ENCODE data around the gene RGS11. TPM values are rescaled to one million over a fixed set of nuclear protein-coding genes. Genes with fewer than 3 reads are reported as not detected.
A peak's percentile ranks its signal among the peaks of the same experiment; 100 is the strongest.

RGS11 gene
- total and polyA plus RNA-seq, 2 donors from 2014 or later = 2.5 to 5.9 TPM

GRCh38 chr16:272633-273546 lies 2.9 kb downstream of the RGS11 start:
- no peaks in the 10 kb centered on the region for H3K4me1 ChIP-seq (ENCODE audit: control insufficient read depth in 2 of 3, insufficient read depth in 2 of 3, low read depth in 1 of 3, low read length in 3 of 3)
- no peak overlapping the region for H3K9ac ChIP-seq (ENCODE audit: low read length in 3 of 3)
- no peak overlapping the region for H3K27ac ChIP-seq (ENCODE audit: low read depth in 2 of 2, low read length in 2 of 2)
- DNase-seq = peak in 1 of 5 donors; percentile 34
- intact Hi-C loops (cut with DNase I) = no loop called here
- TF ChIP-seq CTCF (IDR thresholded peaks at IDR 0.05; ENCODE audit: borderline replicate concordance, extremely low read depth, insufficient read depth) = no peak
- H3K4me3 ChIP-seq (ENCODE audit: low read length in 3 of 3) = no peak overlapping the region
- no peaks in the 10 kb centered on the region for H3K36me3 ChIP-seq (ENCODE audit: control insufficient read depth in 2 of 3, insufficient read depth in 3 of 3, low read length in 3 of 3)
- FAIRE-seq = no peak
- H3K9me3 ChIP-seq (ENCODE audit: control insufficient read depth in 2 of 3, insufficient read depth in 1 of 3, low read length in 3 of 3) = no peaks in the 10 kb centered on the region
- no peaks in the 10 kb centered on the region for H3K27me3 ChIP-seq (ENCODE audit: control insufficient read depth, insufficient read depth, low read length)

- DNase-seq = peak in 1 of 5 donors; percentile 68
Observed at GRCh38 chr16:270381-271255, 5.1 kb downstream of the RGS11 start.

More at GRCh38 chr16:270381-271255, 5.1 kb downstream of the RGS11 start:
- no peak for TF ChIP-seq CTCF (IDR thresholded peaks at IDR 0.05; ENCODE audit: borderline replicate concordance, extremely low read depth, insufficient read depth)
- Histone ChIP-seq H3K27me3 (ENCODE audit: control insufficient read depth, insufficient read depth, low read length) (no peaks in the 10 kb centered on the region), H3K4me1 (ENCODE audit: control insufficient read depth in 2 of 3, insufficient read depth in 2 of 3, low read depth in 1 of 3, low read length in 3 of 3) (no peaks in the 10 kb centered on the region), H3K4me3 (ENCODE audit: low read length in 3 of 3) (no peak overlapping the region), H3K9ac (ENCODE audit: low read length in 3 of 3) (no peak overlapping the region), H3K36me3 (ENCODE audit: control insufficient read depth in 2 of 3, insufficient read depth in 3 of 3, low read length in 3 of 3) (no peaks in the 10 kb centered on the region), H3K27ac (ENCODE audit: low read depth in 2 of 2, low read length in 2 of 2) (no peak overlapping the region), H3K9me3 (ENCODE audit: control insufficient read depth in 2 of 3, insufficient read depth in 1 of 3, low read length in 3 of 3) (peaks cover 0 to 2% (median 0%) of the 10 kb centered on the region in 3 donors)
- FAIRE-seq = no peak
- intact Hi-C loops (cut with DNase I) = no loop called here
